Panc1 (cell line): ENCODE results near the gene POU1F1. TPM values are rescaled to one million over a fixed set of nuclear protein-coding genes. Genes with fewer than 3 reads are reported as not detected.
A peak's percentile ranks its signal among the peaks of the same experiment; 100 is the strongest.

Experiments used
- ATAC-seq: fragments of 200-7000 bp; cut with Tn5 transposase; 2 replicates; pipeline ENCODE4 v1.9.1; 2020; ENCODE audit warnings: mild to moderate bottlenecking, moderate library complexity
- BruUV-seq: library from RNA; stranded (reverse); fragments of 400-500 nt; replicated peaks from 2 replicates; lab custom pipeline; 2021; lab: Mats Ljungman, UMichigan
- CTCF ChIA-PET: fragments of 300-600 bp; sonication (Branson Sonifier 250); formaldehyde crosslinking; loops from one replicate; lab custom pipeline; 2022; ENCODE audit warnings: antibody characterized with exemption; lab: Charles Lee
- POLR2A ChIA-PET: fragments of 300-600 bp; sonication (Branson Sonifier 250); formaldehyde crosslinking; loops from one replicate; lab custom pipeline; 2022; ENCODE audit warnings: antibody characterized with exemption; lab: Charles Lee
- DNase-seq: peaks from one replicate; pipeline ENCODE4 v3.0.0-alpha.2; 2010; ENCODE audit warnings: low read depth, low spot score
- H3K27ac ChIP-seq: 2 replicates; pipeline ENCODE4 v1.5.1; 2011; ENCODE audit warnings: mild to moderate bottlenecking, low read length, inconsistent platforms
- H3K27me3 ChIP-seq: fragments of 200-500 bp; sonication (Bioruptor generic); 2 replicates; pipeline ENCODE4 v1.6.0; 2014; ENCODE audit warnings: low read length, inconsistent platforms; ENCODE audit not compliant: control insufficient read depth, insufficient read depth
- H3K36me3 ChIP-seq: fragments of 200-500 bp; sonication (Bioruptor generic); 2 replicates; pipeline ENCODE4 v1.5.1; 2014; ENCODE audit warnings: inconsistent platforms, mild to moderate bottlenecking, low read length, moderate library complexity; ENCODE audit not compliant: control insufficient read depth, insufficient read depth
- H3K4me1 ChIP-seq: 2 replicates; pipeline ENCODE4 v1.5.1; 2011; ENCODE audit warnings: inconsistent platforms, mild to moderate bottlenecking, low read length, moderate library complexity; ENCODE audit not compliant: control insufficient read depth, insufficient read depth
- H3K4me3 ChIP-seq, 2 experiments: 2 replicates each; pipeline ENCODE4 v1.5.1; 2011 to 2012; ENCODE audit warnings: low read depth in 2 of 2, low read length in 2 of 2, mild to moderate bottlenecking in 2 of 2, inconsistent platforms in 1 of 2, moderate library complexity in 1 of 2
- H3K9me3 ChIP-seq: fragments of 200-500 bp; sonication (Bioruptor generic); 2 replicates; pipeline ENCODE4 v1.5.1; 2014; ENCODE audit warnings: low read depth, mild to moderate bottlenecking, inconsistent platforms, low read length, moderate library complexity; ENCODE audit not compliant: control insufficient read depth, insufficient read depth
- POLR2AphosphoS5 ChIP-seq: IDR thresholded peaks from 2 replicates; pipeline ENCODE4 v1.6.1; 2012; ENCODE audit warnings: mild to moderate bottlenecking, low read depth, low read length, moderate library complexity
- SIN3A ChIP-seq: IDR thresholded peaks from 2 replicates; pipeline ENCODE4 v1.6.1; 2012; ENCODE audit warnings: low read depth, mild to moderate bottlenecking, low read length, moderate library complexity, borderline replicate concordance; ENCODE audit not compliant: insufficient read depth
- TCF7L2 ChIP-seq: IDR thresholded peaks from 2 replicates; pipeline ENCODE4 v1.6.1; 2011; ENCODE audit warnings: mild to moderate bottlenecking, low read depth, low read length, inconsistent platforms
- in situ Hi-C: cut with HindIII; loops from 2 replicates; pipeline ENCODE4 v1.10.0; 2016; ENCODE audit warnings: low sequenced_read_pairs, low pct_unique_long_range_greater_than_20kb
- intact Hi-C: fragments of 100-400 bp; cut with micrococcal nuclease; formaldehyde crosslinking; loops from one replicate; pipeline ENCODE4 v1.10.0; 2022; ENCODE audit not compliant: unreplicated experiment
- total RNA-seq: library from RNA; stranded (reverse); gene quantifications from one replicate; pipeline ENCODE4 v1.2.1, GENCODE V29; 2021; ENCODE audit not compliant: unreplicated experiment
- TF ChIP-seq, protein P1 (sequence below): fragments of 450-650 bp; IDR thresholded peaks from 2 replicates; pipeline ENCODE4 v1.5.1; 2017; ENCODE audit warnings: mild to moderate bottlenecking
- TF ChIP-seq, protein P2 (sequence below), 2 experiments: IDR thresholded peaks; 2 replicates each; pipeline ENCODE4 v1.6.1; 2011 to 2012; ENCODE audit warnings: low read depth in 2 of 2, control low read depth in 1 of 2, low read length in 1 of 2, mild to moderate bottlenecking in 1 of 2, moderate library complexity in 1 of 2; ENCODE audit not compliant: insufficient read depth in 1 of 2

Gene POU1F1
- total RNA-seq, 1 experiment from 2014 or later = not detected

DNA sequence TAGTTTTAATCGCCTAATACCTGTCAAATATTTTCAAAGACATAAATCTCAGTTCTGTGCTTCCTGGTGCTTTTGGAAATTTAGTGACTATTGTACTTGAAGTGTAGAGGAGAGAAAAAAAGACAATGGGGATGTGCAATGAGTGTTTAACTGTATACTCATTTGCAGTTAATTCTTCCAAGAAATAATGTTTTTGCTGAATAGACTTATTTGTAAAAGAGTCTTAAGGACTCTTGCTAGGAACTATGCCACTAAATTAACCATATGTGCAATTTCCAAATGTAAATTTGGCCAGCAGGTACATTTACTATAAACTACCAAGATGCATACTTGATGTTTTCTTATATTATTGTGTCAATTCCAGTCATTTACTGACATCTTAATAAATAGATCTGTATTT lies 47.3 kb downstream of the POU1F1 start:
- no peaks in the 10 kb centered on the region for H3K9me3 ChIP-seq
- peaks cover 6% of the 10 kb centered on the region; the same call in 1 of the 2 replicates for H3K4me1 ChIP-seq
- TF ChIP-seq SIN3A (no peak), TCF7L2 (no peak), POLR2AphosphoS5 (no peak)
- TF ChIP-seq, protein P1, sequence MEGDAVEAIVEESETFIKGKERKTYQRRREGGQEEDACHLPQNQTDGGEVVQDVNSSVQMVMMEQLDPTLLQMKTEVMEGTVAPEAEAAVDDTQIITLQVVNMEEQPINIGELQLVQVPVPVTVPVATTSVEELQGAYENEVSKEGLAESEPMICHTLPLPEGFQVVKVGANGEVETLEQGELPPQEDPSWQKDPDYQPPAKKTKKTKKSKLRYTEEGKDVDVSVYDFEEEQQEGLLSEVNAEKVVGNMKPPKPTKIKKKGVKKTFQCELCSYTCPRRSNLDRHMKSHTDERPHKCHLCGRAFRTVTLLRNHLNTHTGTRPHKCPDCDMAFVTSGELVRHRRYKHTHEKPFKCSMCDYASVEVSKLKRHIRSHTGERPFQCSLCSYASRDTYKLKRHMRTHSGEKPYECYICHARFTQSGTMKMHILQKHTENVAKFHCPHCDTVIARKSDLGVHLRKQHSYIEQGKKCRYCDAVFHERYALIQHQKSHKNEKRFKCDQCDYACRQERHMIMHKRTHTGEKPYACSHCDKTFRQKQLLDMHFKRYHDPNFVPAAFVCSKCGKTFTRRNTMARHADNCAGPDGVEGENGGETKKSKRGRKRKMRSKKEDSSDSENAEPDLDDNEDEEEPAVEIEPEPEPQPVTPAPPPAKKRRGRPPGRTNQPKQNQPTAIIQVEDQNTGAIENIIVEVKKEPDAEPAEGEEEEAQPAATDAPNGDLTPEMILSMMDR = no peak
- TF ChIP-seq, protein P2, sequence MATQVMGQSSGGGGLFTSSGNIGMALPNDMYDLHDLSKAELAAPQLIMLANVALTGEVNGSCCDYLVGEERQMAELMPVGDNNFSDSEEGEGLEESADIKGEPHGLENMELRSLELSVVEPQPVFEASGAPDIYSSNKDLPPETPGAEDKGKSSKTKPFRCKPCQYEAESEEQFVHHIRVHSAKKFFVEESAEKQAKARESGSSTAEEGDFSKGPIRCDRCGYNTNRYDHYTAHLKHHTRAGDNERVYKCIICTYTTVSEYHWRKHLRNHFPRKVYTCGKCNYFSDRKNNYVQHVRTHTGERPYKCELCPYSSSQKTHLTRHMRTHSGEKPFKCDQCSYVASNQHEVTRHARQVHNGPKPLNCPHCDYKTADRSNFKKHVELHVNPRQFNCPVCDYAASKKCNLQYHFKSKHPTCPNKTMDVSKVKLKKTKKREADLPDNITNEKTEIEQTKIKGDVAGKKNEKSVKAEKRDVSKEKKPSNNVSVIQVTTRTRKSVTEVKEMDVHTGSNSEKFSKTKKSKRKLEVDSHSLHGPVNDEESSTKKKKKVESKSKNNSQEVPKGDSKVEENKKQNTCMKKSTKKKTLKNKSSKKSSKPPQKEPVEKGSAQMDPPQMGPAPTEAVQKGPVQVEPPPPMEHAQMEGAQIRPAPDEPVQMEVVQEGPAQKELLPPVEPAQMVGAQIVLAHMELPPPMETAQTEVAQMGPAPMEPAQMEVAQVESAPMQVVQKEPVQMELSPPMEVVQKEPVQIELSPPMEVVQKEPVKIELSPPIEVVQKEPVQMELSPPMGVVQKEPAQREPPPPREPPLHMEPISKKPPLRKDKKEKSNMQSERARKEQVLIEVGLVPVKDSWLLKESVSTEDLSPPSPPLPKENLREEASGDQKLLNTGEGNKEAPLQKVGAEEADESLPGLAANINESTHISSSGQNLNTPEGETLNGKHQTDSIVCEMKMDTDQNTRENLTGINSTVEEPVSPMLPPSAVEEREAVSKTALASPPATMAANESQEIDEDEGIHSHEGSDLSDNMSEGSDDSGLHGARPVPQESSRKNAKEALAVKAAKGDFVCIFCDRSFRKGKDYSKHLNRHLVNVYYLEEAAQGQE (IDR thresholded peaks at IDR 0.05; ENCODE audit: insufficient read depth in 1 of 2, low read depth in 2 of 2, low read length in 1 of 2) = no peak
- H3K36me3 ChIP-seq = peaks cover 2% of the 10 kb centered on the region; the same call in 1 of the 2 replicates
- no peak overlapping the region for H3K27ac ChIP-seq
- ATAC-seq (no peak), DNase-seq (no peak)
- in situ Hi-C loops (no loop called here), intact Hi-C loops (no loop called here)
- H3K27me3 ChIP-seq = no peaks in the 10 kb centered on the region
- no TSS peak for BruUV-seq
- peak overlapping the region in 1 of 2 experiments; percentile 93; a peak in 3 of 4 replicates for H3K4me3 ChIP-seq
- ChIA-PET POLR2A (interaction anchor here (0.6 kb wide), 1 partner anchor 881 kb away, joined by 3 read pairs; no protein-coding TSS in a partner anchor), CTCF (no interaction called here)

GRCh38 chr3:87228316-87228715 lies 48.1 kb downstream of the POU1F1 start:
- intact Hi-C loops (no loop called here), in situ Hi-C loops (no loop called here)
- H3K4me1 ChIP-seq = peaks cover 6% of the 10 kb centered on the region; the same call in 1 of the 2 replicates
- H3K4me3 ChIP-seq = peak overlapping the region; percentile 93 to 98
- peak overlapping the region; percentile 87 for H3K27ac ChIP-seq
- no peak for TF ChIP-seq TCF7L2
- TF ChIP-seq SIN3A = no peak
- TF ChIP-seq, protein P2 (IDR thresholded peaks at IDR 0.05; ENCODE audit: insufficient read depth in 1 of 2, low read depth in 2 of 2, low read length in 1 of 2) = no peak
- no peak for TF ChIP-seq POLR2AphosphoS5
- TF ChIP-seq, protein P1 = no peak
- no TSS peak for BruUV-seq
- no peaks in the 10 kb centered on the region for H3K27me3 ChIP-seq
- H3K9me3 ChIP-seq = no peaks in the 10 kb centered on the region
- H3K36me3 ChIP-seq = peaks cover 2% of the 10 kb centered on the region; the same call in 1 of the 2 replicates
- CTCF ChIA-PET = no interaction called here
- DNase-seq = no peak
- POLR2A ChIA-PET = no interaction called here
- no peak for ATAC-seq
